Anterior cingulate cortex (tissue), 58 donors: Measurements from ENCODE around the gene C6orf136.

Experiments
- DNase-seq, 58 donors: peaks; one replicate each; lab custom pipeline; 2025; lab: John Stamatoyannopoulos, UW

Gene C6orf136

DNA sequence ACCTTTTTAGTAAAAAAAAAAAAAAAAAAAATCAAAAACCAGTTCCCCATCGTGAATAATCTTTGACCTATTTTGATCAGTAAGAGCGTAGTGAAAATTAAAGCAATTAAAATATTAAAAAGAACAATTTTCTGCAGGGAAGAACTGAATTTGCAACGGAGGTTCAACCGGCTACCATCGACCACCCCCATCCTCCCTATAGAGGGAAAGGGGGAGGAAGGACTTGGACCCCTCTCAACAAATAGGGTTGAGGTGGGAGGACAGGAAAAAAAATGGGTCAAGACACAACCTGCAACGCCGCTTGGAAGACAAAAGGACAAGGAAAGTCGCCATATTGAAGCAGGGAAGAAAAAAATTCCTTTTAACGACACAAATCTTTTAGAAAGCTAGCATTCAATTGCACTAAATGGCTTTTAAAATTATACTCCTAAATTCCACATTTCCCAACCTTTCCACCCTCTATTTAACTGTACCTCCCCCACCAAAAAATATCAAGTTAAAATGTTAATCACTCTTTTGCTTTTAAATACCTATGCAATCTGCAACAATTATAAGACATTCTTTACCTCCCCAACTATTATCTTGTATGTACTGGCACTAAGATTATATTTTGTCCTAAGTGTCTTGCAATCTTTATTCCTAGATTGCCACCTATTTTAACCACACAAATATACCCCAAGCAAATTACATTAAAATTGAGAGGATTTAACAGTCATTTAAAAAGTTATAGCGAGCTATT is 31.5 kb upstream of the C6orf136 start:
- DNase-seq, result peak in 28 of 58 donors; percentile 9 to 80 (median 35)

DNA sequence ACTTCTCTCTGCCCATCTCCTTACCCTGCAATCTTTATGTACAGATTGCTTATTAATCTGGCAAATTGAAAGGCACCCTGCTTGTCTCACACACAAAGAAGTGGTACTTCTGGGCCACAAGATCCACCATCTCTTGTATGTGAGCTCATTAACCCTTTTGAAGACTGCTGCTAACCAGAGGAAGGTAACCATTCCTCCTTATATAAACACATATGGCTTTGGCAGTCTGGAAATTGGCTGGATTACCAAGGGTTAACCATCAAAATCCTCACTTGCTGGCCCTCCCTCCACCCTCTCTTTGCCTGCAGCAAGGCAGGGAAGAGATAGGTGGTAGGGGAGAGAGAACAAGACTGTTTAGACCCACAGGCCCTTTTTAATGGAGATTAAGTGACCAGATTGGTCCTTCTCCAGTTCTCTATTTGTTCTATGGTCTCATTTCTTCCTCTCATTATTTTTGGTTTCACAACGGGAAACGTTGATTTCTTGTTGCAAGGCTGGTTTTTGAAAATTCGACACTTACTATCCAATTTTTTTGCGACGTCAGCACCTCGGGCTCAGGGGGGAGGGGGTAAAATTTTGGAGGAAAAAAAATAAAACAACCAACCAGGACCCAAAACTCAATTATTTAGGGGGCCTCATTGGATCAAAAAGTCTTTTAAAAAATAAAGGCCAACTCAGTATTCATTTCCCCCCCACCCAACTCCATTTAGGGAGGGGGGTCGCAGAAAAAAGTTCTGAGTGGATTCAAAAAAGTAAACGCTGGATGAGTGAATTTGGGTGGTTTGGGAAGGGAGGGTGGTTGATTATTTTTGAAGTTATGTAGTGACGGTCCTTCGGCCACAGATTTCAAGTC is 30.7 kb upstream of the C6orf136 start:
- DNase-seq, result peak in 5 of 58 donors; percentile 3 to 35 (median 6)

GRCh38 chr6:30616811-30617564 is 29.9 kb upstream of the C6orf136 start, which contains the start of gene PPP1R10:
Gene PPP1R10 (minus strand): TSS chr6:30617243. CDS start chr6:30609944, 7,299 bp downstream.
- peak; percentile 88 to 100 (median 99) for DNase-seq

DNA sequence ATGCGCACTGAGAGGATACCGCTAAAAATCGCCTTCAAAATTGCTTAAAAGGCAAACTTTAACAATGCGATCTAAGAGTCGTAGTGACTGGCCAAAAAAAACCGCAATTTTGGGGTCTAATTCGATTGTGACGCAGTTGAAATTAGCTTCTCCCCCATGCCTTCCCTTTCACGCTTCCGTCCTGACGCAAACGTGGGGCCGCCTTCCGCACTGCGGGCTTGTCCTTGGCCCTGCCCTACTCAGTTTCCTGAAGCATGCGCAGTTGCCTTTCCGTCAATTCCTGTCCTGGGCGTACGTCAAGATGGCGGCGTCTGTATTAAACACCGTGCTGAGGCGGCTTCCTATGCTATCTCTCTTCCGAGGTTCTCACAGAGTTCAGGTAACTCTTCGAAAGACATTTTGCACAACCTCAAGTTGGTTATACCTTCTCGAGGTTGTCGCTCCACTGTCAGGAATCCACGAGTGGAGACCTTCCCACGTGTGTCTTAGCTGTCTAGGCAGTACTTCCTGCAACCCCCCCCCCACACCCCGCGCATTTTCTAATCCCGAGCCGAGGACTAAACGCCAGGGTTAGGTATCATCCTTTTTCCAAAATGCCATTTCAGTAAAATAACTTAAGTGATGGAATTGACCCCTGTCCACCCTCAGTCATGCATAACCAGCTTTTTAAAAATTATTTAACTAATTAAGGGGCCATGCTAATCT is 29.2 kb upstream of the C6orf136 start, which contains the start of gene MRPS18B:
MRPS18B (plus strand) TSS at position 276 of the 705 bp plus-strand sequence; CDS start at position 302, 26 bp downstream.
- peak; percentile 79 to 99 (median 97) for DNase-seq

DNA sequence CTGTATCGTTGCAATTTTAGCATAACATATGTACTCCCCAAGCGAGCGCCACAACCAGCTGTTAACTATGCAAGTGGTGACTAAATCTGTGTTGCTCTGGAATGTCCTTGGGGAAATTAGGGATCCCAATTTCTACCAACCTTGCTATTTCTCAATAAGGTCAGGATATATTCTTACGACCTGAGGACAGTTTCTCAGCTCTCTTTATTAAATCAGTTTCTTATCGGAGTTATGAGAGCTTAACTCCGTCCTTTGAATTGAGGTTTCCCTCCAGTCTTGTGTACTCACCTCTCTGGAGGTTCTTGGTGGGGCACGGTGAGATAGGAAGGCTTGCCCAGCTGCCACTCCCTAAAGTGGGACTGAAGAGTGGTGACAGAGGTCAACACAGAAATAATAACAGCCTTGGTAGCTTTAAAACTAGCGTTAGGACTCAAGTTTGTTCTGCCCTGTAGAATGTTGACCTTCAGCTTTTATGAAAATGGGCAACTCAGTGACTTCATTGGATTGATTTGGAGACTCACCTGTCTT is 28.6 kb upstream of the C6orf136 start:
- no peak for DNase-seq

GRCh38 chr6:30619561-30619960 is 27.4 kb upstream of the C6orf136 start:
- DNase-seq, result no peak

DNA sequence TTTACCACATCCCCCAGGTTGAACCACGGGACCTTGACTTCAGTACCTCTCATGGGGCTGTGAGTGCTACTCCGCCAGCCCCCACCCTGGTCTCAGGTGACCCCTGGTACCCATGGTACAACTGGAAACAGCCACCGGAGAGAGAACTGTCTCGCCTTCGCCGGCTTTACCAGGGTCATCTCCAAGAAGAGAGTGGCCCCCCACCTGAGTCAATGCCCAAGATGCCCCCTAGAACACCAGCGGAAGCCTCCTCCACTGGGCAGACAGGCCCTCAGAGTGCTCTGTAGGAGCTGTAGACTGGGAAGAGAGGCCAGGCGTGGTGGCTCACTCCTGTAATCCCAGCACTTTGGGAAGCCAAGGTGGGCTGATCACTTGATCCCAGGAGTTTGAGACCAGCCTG is 21.4 kb upstream of the C6orf136 start:
- DNase-seq, result no peak

GRCh38 chr6:30626484-30627366 is 20.2 kb upstream of the C6orf136 start, which contains the start of gene ATAT1:
Gene ATAT1 (plus strand): TSS chr6:30626874.
- peak; percentile 7 to 94 (median 85) for DNase-seq

GRCh38 chr6:30635834-30636233 is 11.1 kb upstream of the C6orf136 start:
- DNase-seq, result no peak

DNA sequence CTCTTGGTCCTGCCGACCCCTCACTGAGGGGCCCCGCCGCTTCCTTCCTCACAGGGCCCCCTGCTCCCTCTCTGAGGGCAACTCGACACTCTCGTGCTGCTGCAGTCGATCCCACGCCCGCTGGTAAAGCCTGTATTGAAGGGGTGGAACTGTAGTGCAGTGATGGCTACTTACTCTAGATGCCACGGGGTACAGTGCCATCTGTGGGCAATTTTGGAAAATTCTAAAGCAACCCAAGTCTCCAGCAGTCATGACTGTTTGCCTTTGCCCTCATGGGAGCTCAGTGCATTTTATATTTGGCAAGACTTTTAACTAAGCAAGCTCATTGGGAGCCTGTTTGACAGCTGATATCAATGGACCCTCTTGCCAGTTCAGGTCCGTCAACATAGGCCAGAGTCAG is 6.5 kb upstream of the C6orf136 start:
- no peak for DNase-seq

GRCh38 chr6:30641048-30641447 is 5.9 kb upstream of the C6orf136 start:
- DNase-seq, result no peak

- DNase-seq, result no peak
Observed at GRCh38 chr6:30643656-30644055, 3.3 kb upstream of the C6orf136 start.

- no peak for DNase-seq
Observed at GRCh38 chr6:30644769-30645168, 2.2 kb upstream of the C6orf136 start.

- DNase-seq, result no peak
Observed at GRCh38 chr6:30645989-30646388, 944 bp upstream of the C6orf136 start.

DNA sequence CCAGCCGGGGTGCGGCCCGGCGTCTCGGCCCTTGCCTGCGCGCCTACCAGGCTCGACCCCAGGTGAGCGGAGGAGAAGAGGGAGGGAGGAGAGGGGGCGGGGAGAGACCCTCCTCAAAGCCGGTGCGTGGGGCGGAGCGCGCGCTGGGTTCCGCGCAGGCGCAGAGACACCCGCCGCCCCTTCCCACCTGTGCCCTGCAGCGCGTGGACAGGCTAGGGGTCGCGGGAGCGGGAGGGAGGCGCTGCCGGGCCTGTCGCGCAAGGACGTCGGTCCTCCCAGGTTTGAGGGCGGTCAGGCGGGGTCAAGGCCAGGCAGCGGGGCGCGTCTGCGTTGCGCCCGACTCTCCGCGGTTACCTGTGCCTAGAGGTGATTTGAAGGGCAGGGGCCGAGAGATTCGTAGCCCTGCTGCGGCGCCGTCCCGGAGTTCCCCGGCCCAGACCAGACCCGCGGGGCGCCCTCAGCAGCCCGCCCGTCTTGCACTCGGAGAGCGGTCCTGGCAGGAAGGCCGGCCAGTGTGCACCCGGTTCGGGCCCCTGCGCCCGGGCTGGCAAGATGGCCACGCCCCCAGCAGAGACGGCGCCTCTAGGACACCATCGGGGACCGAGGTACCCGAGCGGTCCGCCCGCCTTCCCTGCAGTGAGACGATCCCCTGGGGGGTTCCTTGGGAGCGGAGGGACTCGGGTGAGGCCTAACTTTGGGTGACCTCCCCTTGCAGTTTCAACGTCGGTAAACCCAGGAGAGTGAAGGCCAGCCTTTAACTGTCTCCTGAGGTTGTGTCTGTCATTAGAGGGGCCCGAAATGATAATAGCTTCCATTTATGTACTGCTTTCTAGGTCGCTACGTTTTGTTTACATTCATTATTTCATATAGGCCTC is 546 bp downstream of the C6orf136 start:
- peak in 55 of 58 donors; percentile 24 to 95 (median 77) for DNase-seq

- DNase-seq, result no peak
Observed at GRCh38 chr6:30651143-30651542, 4.2 kb downstream of the C6orf136 start.
